HL-60 (cell line): Measurements from ENCODE around the gene MRPL49.

Experiments
- GABPA ChIP-seq: IDR thresholded peaks from 2 replicates; pipeline ENCODE4 v1.6.1; 2012; ENCODE audit warnings: low read depth
- POLR2AphosphoS5 ChIP-seq: IDR thresholded peaks from 2 replicates; pipeline ENCODE4 v1.6.1; 2012; ENCODE audit warnings: low read depth

GRCh38 chr11:65160643-65161042 is 38.5 kb downstream of the MRPL49 start:
- TF ChIP-seq GABPA (no peak), POLR2AphosphoS5 (no peak)
